AG09309 (cell line): ENCODE measurements around the gene RNF149.
A peak's percentile ranks its signal among the peaks of the same experiment; 100 is the strongest.

Source experiments
- DNase-seq: peaks from one replicate; pipeline ENCODE4 v3.0.0-alpha.2; 2010; ENCODE audit warnings: low read depth
- H3K4me3 ChIP-seq: 2 replicates; pipeline ENCODE4 v1.5.1; 2011; ENCODE audit warnings: mild to moderate bottlenecking, low read depth, low read length, moderate library complexity; ENCODE audit not compliant: control insufficient read depth
- TF ChIP-seq, protein P1 (sequence below): IDR thresholded peaks from 2 replicates; pipeline ENCODE4 v1.5.1; 2011; ENCODE audit warnings: mild to moderate bottlenecking, low read depth, low read length, inconsistent platforms; ENCODE audit not compliant: insufficient read depth, control insufficient read depth; ENCODE audit errors: missing control alignments

RNF149 gene, protein sequence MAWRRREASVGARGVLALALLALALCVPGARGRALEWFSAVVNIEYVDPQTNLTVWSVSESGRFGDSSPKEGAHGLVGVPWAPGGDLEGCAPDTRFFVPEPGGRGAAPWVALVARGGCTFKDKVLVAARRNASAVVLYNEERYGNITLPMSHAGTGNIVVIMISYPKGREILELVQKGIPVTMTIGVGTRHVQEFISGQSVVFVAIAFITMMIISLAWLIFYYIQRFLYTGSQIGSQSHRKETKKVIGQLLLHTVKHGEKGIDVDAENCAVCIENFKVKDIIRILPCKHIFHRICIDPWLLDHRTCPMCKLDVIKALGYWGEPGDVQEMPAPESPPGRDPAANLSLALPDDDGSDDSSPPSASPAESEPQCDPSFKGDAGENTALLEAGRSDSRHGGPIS

DNA sequence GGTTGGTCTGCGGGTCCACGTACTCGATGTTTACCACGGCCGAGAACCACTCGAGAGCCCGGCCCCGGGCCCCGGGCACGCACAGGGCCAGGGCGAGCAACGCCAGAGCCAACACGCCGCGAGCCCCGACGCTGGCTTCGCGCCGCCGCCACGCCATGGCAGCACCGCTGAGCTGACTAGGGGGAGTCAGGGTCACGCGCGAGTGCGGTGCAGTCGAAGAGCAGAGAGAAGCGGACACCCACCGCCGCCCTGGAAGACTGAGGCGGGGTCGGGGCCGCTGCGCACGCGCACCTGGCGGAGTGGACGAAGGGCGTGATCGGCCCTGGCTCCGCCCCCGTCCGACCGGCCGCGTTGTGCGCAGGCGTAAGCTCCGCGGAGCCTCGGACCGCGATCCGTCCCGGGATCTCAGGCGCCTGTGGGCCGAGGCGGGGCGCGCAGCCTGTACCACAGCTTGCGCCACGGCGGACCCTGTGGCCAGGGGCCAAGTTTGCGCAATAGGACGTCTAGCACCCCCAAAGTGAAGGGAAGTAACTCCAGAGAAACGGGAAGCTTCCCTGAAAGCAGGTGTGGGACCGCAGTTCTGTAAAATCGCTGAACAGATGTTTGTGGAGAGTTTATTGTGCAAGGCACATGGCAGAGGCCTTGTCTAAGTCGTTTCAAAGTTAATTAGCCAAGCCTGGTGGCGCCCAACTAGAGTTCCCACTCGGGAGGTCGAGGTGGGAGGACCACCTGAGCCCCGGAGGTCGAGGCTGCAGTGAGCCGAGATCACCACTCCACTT lies at the start of gene RNF149:
Gene RNF149 (minus strand): TSS at position 270 of the 779 bp plus-strand sequence. CDS start 113 bp downstream, at position 157.
- peak within 1 kb of the TSS; percentile 89 for H3K4me3 ChIP-seq
- DNase-seq = peak; percentile 49
- TF ChIP-seq, protein P1, sequence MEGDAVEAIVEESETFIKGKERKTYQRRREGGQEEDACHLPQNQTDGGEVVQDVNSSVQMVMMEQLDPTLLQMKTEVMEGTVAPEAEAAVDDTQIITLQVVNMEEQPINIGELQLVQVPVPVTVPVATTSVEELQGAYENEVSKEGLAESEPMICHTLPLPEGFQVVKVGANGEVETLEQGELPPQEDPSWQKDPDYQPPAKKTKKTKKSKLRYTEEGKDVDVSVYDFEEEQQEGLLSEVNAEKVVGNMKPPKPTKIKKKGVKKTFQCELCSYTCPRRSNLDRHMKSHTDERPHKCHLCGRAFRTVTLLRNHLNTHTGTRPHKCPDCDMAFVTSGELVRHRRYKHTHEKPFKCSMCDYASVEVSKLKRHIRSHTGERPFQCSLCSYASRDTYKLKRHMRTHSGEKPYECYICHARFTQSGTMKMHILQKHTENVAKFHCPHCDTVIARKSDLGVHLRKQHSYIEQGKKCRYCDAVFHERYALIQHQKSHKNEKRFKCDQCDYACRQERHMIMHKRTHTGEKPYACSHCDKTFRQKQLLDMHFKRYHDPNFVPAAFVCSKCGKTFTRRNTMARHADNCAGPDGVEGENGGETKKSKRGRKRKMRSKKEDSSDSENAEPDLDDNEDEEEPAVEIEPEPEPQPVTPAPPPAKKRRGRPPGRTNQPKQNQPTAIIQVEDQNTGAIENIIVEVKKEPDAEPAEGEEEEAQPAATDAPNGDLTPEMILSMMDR = no peak

DNA sequence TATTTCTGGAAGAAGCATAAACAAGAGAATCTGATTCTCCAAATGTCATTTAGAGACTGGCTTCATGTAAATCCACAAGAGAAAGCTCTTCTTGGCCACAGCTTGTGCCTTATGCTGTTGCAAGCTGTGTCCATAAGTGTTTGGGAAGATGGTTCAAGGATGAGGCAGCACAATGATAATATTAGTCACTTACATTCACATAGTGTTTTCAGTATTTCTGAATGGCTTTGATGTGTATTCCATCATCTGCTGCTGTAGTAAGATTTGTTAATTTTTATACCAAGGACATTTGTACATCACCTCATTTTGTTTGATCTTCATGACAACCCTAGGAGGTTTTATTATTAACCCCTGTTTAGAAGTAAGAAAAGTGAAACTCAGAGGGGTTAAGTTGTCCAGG lies 48.9 kb upstream of the RNF149 start:
- TF ChIP-seq, protein P1 = no peak
- no peak overlapping the region for H3K4me3 ChIP-seq
- DNase-seq = no peak

- no peak for DNase-seq
- no peak overlapping the region for H3K4me3 ChIP-seq
- TF ChIP-seq, protein P1 = no peak
Measured at GRCh38 chr2:101356521-101356920, 48.0 kb upstream of the RNF149 start.

GRCh38 chr2:101356055-101356454 lies 47.6 kb upstream of the RNF149 start:
- no peak for DNase-seq
- TF ChIP-seq, protein P1 = no peak
- H3K4me3 ChIP-seq = no peak overlapping the region

DNA sequence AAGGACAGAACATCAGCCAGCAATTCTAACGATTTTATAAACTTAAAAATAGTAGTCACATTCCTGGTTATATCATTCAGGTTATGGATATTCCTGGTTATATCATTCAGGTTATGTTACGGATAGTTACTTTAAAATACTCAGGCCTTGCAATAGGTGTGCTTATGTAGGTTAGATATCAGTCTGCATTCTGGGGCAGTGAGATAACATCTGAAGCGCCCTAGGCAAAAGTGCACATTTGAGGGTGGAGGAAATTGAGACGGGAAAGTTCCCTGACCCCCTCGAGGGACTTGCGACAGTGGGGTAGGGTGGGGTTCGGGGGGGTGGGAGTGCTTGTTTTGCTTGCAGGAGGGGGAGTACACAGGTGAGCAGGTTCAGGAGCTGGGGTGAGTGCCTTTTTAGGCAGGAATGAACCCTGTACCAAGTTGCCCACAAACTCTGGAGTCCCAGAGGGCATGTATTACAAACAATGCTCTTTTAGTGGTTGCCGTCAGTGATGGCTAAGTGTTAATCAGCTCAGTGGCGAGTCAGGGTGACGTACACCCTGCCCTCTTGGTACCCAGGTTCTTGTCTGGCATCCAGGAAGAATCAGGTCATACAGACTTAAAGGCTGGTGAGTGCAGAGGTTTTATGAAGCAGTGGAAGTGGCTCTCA lies 47.0 kb upstream of the RNF149 start:
- H3K4me3 ChIP-seq = no peak overlapping the region
- TF ChIP-seq, protein P1 = no peak
- no peak for DNase-seq
